WTC11 (cell line): ENCODE results near the gene SEMA4G. TPM values are rescaled to one million over a fixed set of nuclear protein-coding genes. Genes with fewer than 3 reads are reported as not detected.

Experiments
- ATAC-seq: fragments of 200-7000 bp; cut with Tn5 transposase; 2 replicates; pipeline ENCODE4 v1.10.0; 2021; ENCODE audit warnings: mild to moderate bottlenecking, moderate library complexity
- CTCF ChIA-PET: fragments of 300-600 bp; sonication (Branson Sonifier 250); formaldehyde crosslinking; loops from one replicate; lab custom pipeline; 2021; ENCODE audit warnings: antibody characterized with exemption; lab: Charles Lee
- POLR2A ChIA-PET: fragments of 350-600 bp; sonication (Branson Sonifier 250); formaldehyde crosslinking; loops from one replicate; lab custom pipeline; 2021; ENCODE audit warnings: antibody characterized with exemption; lab: Charles Lee
- DNase-seq: peaks from one replicate; pipeline ENCODE4 v3.0.0; 2021; ENCODE audit warnings: low spot score
- H3K27ac Mint-ChIP-seq: 2 replicates; pipeline ENCODE4 v1.8.0; 2021; ENCODE audit warnings: mixed read lengths
- H3K27me3 Mint-ChIP-seq: 2 replicates; pipeline ENCODE4 v1.8.0; 2021; ENCODE audit warnings: low read depth, mild to moderate bottlenecking, moderate library complexity, mixed read lengths
- H3K36me3 Mint-ChIP-seq: 2 replicates; pipeline ENCODE4 v1.8.0; 2021; ENCODE audit warnings: mixed read lengths
- H3K4me1 Mint-ChIP-seq: 2 replicates; pipeline ENCODE4 v1.8.0; 2022; ENCODE audit warnings: mixed read lengths
- H3K4me3 Mint-ChIP-seq: 2 replicates; pipeline ENCODE4 v1.8.0; 2021; ENCODE audit warnings: mild to moderate bottlenecking, moderate library complexity, mixed read lengths
- H3K9me3 Mint-ChIP-seq: 2 replicates; pipeline ENCODE4 v1.8.0; 2021; ENCODE audit warnings: mixed read lengths
- ARID4B ChIP-seq: sonication (generic); formaldehyde crosslinking; IDR thresholded peaks from 2 replicates; pipeline ENCODE4 v1.8.0; 2023; ENCODE audit warnings: missing genetic modification reagents, mild to moderate bottlenecking, borderline replicate concordance
- ATF3 ChIP-seq: sonication (generic); formaldehyde crosslinking; conservative IDR thresholded peaks from 2 replicates; pipeline ENCODE4 v1.8.1; 2022; ENCODE audit warnings: mild to moderate bottlenecking, missing genetic modification reagents
- CDX4 ChIP-seq: fragments of 250-450 bp; sonication (Bioruptor Pico); IDR thresholded peaks from 2 replicates; pipeline ENCODE4 v1.9.0; 2021; ENCODE audit warnings: moderate library complexity, mild to moderate bottlenecking, inconsistent platforms, borderline replicate concordance
- ELF4 ChIP-seq: sonication (generic); formaldehyde crosslinking; IDR thresholded peaks from 2 replicates; pipeline ENCODE4 v1.8.1; 2022; ENCODE audit warnings: low read depth, mild to moderate bottlenecking, moderate library complexity, missing genetic modification reagents
- ETV6 ChIP-seq: sonication (generic); formaldehyde crosslinking; IDR thresholded peaks from 2 replicates; pipeline ENCODE4 v1.8.1; 2022; ENCODE audit warnings: mild to moderate bottlenecking, missing genetic modification reagents
- FOXJ3 ChIP-seq: sonication (generic); formaldehyde crosslinking; IDR thresholded peaks from 2 replicates; pipeline ENCODE4 v1.9.0; 2021; ENCODE audit warnings: missing genetic modification reagents, mild to moderate bottlenecking, borderline replicate concordance
- FOXP1 ChIP-seq: sonication (generic); formaldehyde crosslinking; IDR thresholded peaks from 2 replicates; pipeline ENCODE4 v1.8.0; 2022; ENCODE audit warnings: missing genetic modification reagents, mild to moderate bottlenecking, moderate library complexity, borderline replicate concordance
- MXD4 ChIP-seq: fragments of 250-450 bp; sonication (Bioruptor Pico); IDR thresholded peaks from 2 replicates; pipeline ENCODE4 v1.8.0; 2021; ENCODE audit warnings: mild to moderate bottlenecking, moderate library complexity, borderline replicate concordance
- NFYB ChIP-seq: sonication (generic); formaldehyde crosslinking; conservative IDR thresholded peaks from 2 replicates; pipeline ENCODE4 v1.8.0; 2022; ENCODE audit warnings: low read depth, missing genetic modification reagents
- PREB ChIP-seq: sonication (generic); formaldehyde crosslinking; IDR thresholded peaks from 2 replicates; pipeline ENCODE4 v1.8.1; 2022; ENCODE audit warnings: mild to moderate bottlenecking, missing genetic modification reagents, moderate library complexity, borderline replicate concordance
- STAT6 ChIP-seq: sonication (generic); formaldehyde crosslinking; conservative IDR thresholded peaks from 2 replicates; pipeline ENCODE4 v1.8.1; 2023; ENCODE audit warnings: mild to moderate bottlenecking, low read depth, missing genetic modification reagents, moderate library complexity
- TEAD1 ChIP-seq: sonication (generic); formaldehyde crosslinking; IDR thresholded peaks from 2 replicates; pipeline ENCODE4 v1.8.0; 2022; ENCODE audit warnings: mild to moderate bottlenecking, missing genetic modification reagents
- TEAD4 ChIP-seq: sonication (generic); formaldehyde crosslinking; IDR thresholded peaks from 2 replicates; pipeline ENCODE4 v1.8.0; 2022; ENCODE audit warnings: mild to moderate bottlenecking, missing genetic modification reagents
- USF1 ChIP-seq: sonication (generic); formaldehyde crosslinking; IDR thresholded peaks from 2 replicates; pipeline ENCODE4 v1.8.0; 2022; ENCODE audit warnings: mild to moderate bottlenecking, missing genetic modification reagents
- ZBTB21 ChIP-seq: sonication (generic); formaldehyde crosslinking; IDR thresholded peaks from 2 replicates; pipeline ENCODE4 v1.8.1; 2023; ENCODE audit warnings: mild to moderate bottlenecking, missing genetic modification reagents, borderline replicate concordance
- ZNF138 ChIP-seq: sonication (generic); formaldehyde crosslinking; conservative IDR thresholded peaks from 2 replicates; pipeline ENCODE4 v1.8.1; 2022; ENCODE audit warnings: mild to moderate bottlenecking, moderate library complexity, missing genetic modification reagents
- ZNF232 ChIP-seq: sonication (generic); formaldehyde crosslinking; IDR thresholded peaks from 2 replicates; pipeline ENCODE4 v1.8.0; 2022; ENCODE audit warnings: mild to moderate bottlenecking, missing genetic modification reagents
- ZNF396 ChIP-seq: fragments of 250-450 bp; sonication (Bioruptor Pico); IDR thresholded peaks from 2 replicates; pipeline ENCODE4 v1.8.0; 2021; ENCODE audit warnings: mild to moderate bottlenecking, moderate library complexity, borderline replicate concordance
- ZNF423 ChIP-seq: fragments of 250-450 bp; sonication (Bioruptor Pico); IDR thresholded peaks from 2 replicates; pipeline ENCODE4 v2.1.2; 2022; ENCODE audit warnings: mild to moderate bottlenecking, moderate library complexity
- ZNF512 ChIP-seq: sonication (generic); formaldehyde crosslinking; IDR thresholded peaks from 2 replicates; pipeline ENCODE4 v1.8.1; 2022; ENCODE audit warnings: missing genetic modification reagents, borderline replicate concordance
- total RNA-seq: library from RNA; stranded (reverse); gene quantifications from 3 replicates; pipeline ENCODE4 v1.2.3, GENCODE V29; 2021

Gene SEMA4G
- total RNA-seq, 1 experiment from 2014 or later: 11.8 TPM

GRCh38 chr10:101018118-101018599 lies 48.9 kb downstream of the SEMA4G start:
- ChIA-PET CTCF (interaction anchor here (0.6 to 6.7 kb wide), 26 partner anchors 9 to 448 kb away, joined by 3 to 277 read pairs (median 8); partner anchors contain the start of genes KAZALD1, LZTS2, PDZD7 and SEMA4G), POLR2A (interaction anchor here (0.6 to 1.4 kb wide), 2 partner anchors 9 to 132 kb away, joined by 4 to 5 read pairs; no protein-coding TSS in a partner anchor)
- H3K4me3 Mint-ChIP-seq: peak overlapping the region; percentile 73
- no peak overlapping the region for H3K27ac Mint-ChIP-seq
- peaks cover 64% of the 10 kb centered on the region for H3K27me3 Mint-ChIP-seq
- peak; percentile 29 for ATAC-seq
- DNase-seq: no peak
- TF ChIP-seq ELF4 (CRISPR knock-in tag): no peak
- TF ChIP-seq ZNF512 (CRISPR knock-in tag): 0 out of 2 replicates have a peak, but pooled peaks have one; percentile 85
- TF ChIP-seq TEAD1: no peak
- TF ChIP-seq ZNF423 (CRISPR knock-in tag): peak; percentile 28; the same call in 1 of the 2 replicates
- no peak for TF ChIP-seq ZBTB21 (CRISPR knock-in tag)
- TF ChIP-seq, all 79 proteins: peak for 2
- Mint-ChIP-seq H3K4me1 (peaks cover 19% of the 10 kb centered on the region), H3K36me3 (no peaks in the 10 kb centered on the region), H3K9me3 (no peaks in the 10 kb centered on the region)

- H3K4me1 Mint-ChIP-seq: peaks cover 15% of the 10 kb centered on the region
- peak overlapping the region; percentile 73 for H3K4me3 Mint-ChIP-seq
- DNase-seq (peak; percentile 95), ATAC-seq (peak; percentile 77)
- no peaks in the 10 kb centered on the region for H3K36me3 Mint-ChIP-seq
- POLR2A ChIA-PET: interaction anchor here (1.1 to 1.4 kb wide), 2 partner anchors 10 to 24 kb away, joined by 3 to 4 read pairs; no protein-coding TSS in a partner anchor
- CTCF ChIA-PET: interaction anchor here (0.6 to 6.7 kb wide), 37 partner anchors 10 to 449 kb away, joined by 3 to 277 read pairs (median 5); partner anchors contain the start of genes KAZALD1, LZTS2, PDZD7 and SEMA4G
- no peaks in the 10 kb centered on the region for H3K9me3 Mint-ChIP-seq
- no peak overlapping the region for H3K27ac Mint-ChIP-seq
- H3K27me3 Mint-ChIP-seq: peaks cover 64% of the 10 kb centered on the region
- TF ChIP-seq FOXP1 (no peak; the same call in 1 of the 2 replicates), NFYB (CRISPR knock-in tag) (no peak), ZNF396 (no peak), STAT6 (CRISPR knock-in tag) (no peak), MXD4 (no peak), CDX4 (CRISPR knock-in tag) (no peak), ATF3 (CRISPR knock-in tag) (no peak), USF1 (CRISPR knock-in tag) (no peak), ZNF423 (CRISPR knock-in tag) (peak; percentile 93), ZNF232 (CRISPR knock-in tag) (no peak), ARID4B (CRISPR knock-in tag) (no peak), ZNF138 (CRISPR knock-in tag) (no peak), ETV6 (CRISPR knock-in tag) (peak; percentile 91), FOXJ3 (CRISPR knock-in tag) (no peak), PREB (CRISPR knock-in tag) (no peak), TEAD4 (CRISPR knock-in tag) (no peak)
Observed at GRCh38 chr10:101018600-101019439, 49.5 kb downstream of the SEMA4G start.
